ENCODE data around the gene MYOM3. TPM values are rescaled to one million over a fixed set of nuclear protein-coding genes. Genes with fewer than 3 reads are reported as not detected.

MYOM3 gene
- total and polyA plus RNA-seq, 4 experiments from 2014 or later: not detected

DNA sequence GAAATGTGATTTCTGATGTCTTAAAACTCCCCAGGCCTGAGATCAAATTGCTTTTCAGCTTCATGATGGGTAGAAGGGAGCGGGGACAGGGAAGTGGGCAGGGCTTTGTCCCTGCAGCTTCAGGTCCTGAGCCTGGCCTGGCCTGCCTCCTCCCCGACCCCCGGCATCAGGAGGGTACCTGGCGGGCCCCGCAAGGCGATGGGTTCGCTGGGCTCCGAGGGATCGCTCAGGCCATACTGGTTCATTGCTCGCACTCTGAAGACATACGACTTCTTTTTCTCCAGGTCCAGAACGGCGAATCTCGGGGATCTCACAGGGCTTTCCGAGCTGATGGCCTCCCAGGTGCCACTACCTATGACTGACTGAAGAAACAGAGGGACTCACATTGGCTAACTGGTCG lies 25.5 kb downstream of the MYOM3 start:
- POLR2A ChIA-PET (ENCODE audit: partially characterized antibody): no interaction called here
- H3K27me3 Mint-ChIP-seq: peaks cover 4 to 7% of the 10 kb centered on the region in 2 donors
- Histone ChIP-seq H3K27me3 (ENCODE audit: insufficient read depth, low read length) (no peaks in the 10 kb centered on the region), H3K4me1 (ENCODE audit: insufficient read depth, low read length) (no peaks in the 10 kb centered on the region), H3K4me3 (ENCODE audit: low read length in 2 of 2) (no peak overlapping the region), H3K9me3 (ENCODE audit: control insufficient read depth in 1 of 2, low read length in 2 of 2) (no peaks in the 10 kb centered on the region), H3K36me3 (ENCODE audit: insufficient read depth, low read length) (no peaks in the 10 kb centered on the region), H3K27ac (ENCODE audit: low read depth, low read length) (no peak overlapping the region)
- H3K27ac Mint-ChIP-seq: no peak overlapping the region
- intact Hi-C loops (cut with micrococcal nuclease): no loop called here
- CTCF ChIA-PET (ENCODE audit: partially characterized antibody): interaction anchor here (0.6 kb wide), 1 partner anchor 603 kb away, joined by 3 read pairs; no protein-coding TSS in a partner anchor
- no peak overlapping the region for H3K4me3 Mint-ChIP-seq
- H3K9me3 Mint-ChIP-seq: peaks cover 0 to 3% (median 0%) of the 10 kb centered on the region in 8 donors
- no peak for DNase-seq
- H3K36me3 Mint-ChIP-seq: no peaks in the 10 kb centered on the region
- H3K4me1 Mint-ChIP-seq: no peaks in the 10 kb centered on the region

DNA sequence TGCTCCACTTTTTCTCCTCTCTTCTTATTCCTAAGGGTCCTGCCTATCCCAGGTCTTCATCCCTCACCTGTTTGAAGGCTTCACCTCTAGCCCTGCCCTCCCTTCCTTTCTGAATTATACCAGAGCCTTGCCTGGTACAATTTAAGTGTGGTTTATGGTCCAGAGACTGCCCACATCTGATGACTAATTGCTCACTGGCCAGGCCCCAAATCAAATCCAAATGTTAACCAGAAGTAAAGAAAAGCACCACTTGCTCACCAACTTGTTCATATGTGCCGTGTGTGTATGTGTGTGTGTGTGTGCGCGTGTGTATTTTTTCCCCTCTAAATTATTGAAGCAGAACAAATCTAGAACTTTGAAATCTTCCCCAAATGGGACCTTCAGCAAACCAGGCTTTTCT lies 26.4 kb downstream of the MYOM3 start:
- Mint-ChIP-seq H3K4me3 (no peak overlapping the region), H3K36me3 (no peaks in the 10 kb centered on the region), H3K27me3 (peaks cover 4 to 7% of the 10 kb centered on the region in 2 donors), H3K27ac (no peak overlapping the region), H3K9me3 (peaks cover 0 to 3% (median 0%) of the 10 kb centered on the region in 8 donors), H3K4me1 (no peaks in the 10 kb centered on the region)
- H3K27ac ChIP-seq (ENCODE audit: low read depth, low read length): no peak overlapping the region
- no peaks in the 10 kb centered on the region for H3K27me3 ChIP-seq (ENCODE audit: insufficient read depth, low read length)
- POLR2A ChIA-PET (ENCODE audit: partially characterized antibody): no interaction called here
- H3K9me3 ChIP-seq (ENCODE audit: control insufficient read depth in 1 of 2, low read length in 2 of 2): no peaks in the 10 kb centered on the region
- no peaks in the 10 kb centered on the region for H3K36me3 ChIP-seq (ENCODE audit: insufficient read depth, low read length)
- no peak for DNase-seq
- H3K4me3 ChIP-seq (ENCODE audit: low read length in 2 of 2): no peak overlapping the region
- intact Hi-C loops (cut with micrococcal nuclease): no loop called here
- no peaks in the 10 kb centered on the region for H3K4me1 ChIP-seq (ENCODE audit: insufficient read depth, low read length)
- CTCF ChIA-PET (ENCODE audit: partially characterized antibody): no interaction called here

DNA sequence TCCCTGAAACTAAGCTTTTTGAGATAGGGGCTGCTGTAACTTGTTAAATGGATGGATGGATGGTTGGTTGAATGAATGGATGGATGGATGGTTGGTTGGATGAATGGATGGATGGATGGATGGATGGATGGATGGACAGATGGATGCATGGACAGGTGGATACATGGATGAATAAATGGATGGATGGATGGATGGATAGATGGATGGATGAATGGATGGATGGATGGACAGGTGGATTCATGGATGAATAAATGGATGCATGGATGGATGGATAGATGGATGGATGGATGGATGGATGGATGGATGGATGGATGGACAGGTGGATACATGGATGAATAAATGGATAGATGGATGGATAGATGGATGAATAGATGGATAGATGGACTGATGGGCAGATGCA lies 26.9 kb downstream of the MYOM3 start:
- intact Hi-C loops (cut with micrococcal nuclease): no loop called here
- no peak overlapping the region for H3K4me3 Mint-ChIP-seq
- no peaks in the 10 kb centered on the region for H3K4me1 Mint-ChIP-seq
- H3K9me3 Mint-ChIP-seq: peaks cover 0 to 3% (median 0%) of the 10 kb centered on the region in 8 donors
- CTCF ChIA-PET (ENCODE audit: partially characterized antibody): no interaction called here
- H3K27ac Mint-ChIP-seq: no peak overlapping the region
- Histone ChIP-seq H3K27ac (ENCODE audit: low read depth, low read length) (no peak overlapping the region), H3K9me3 (ENCODE audit: control insufficient read depth in 1 of 2, low read length in 2 of 2) (no peaks in the 10 kb centered on the region), H3K36me3 (ENCODE audit: insufficient read depth, low read length) (no peaks in the 10 kb centered on the region), H3K4me3 (ENCODE audit: low read length in 2 of 2) (no peak overlapping the region), H3K4me1 (ENCODE audit: insufficient read depth, low read length) (no peaks in the 10 kb centered on the region), H3K27me3 (ENCODE audit: insufficient read depth, low read length) (no peaks in the 10 kb centered on the region)
- H3K36me3 Mint-ChIP-seq: no peaks in the 10 kb centered on the region
- POLR2A ChIA-PET (ENCODE audit: partially characterized antibody): no interaction called here
- H3K27me3 Mint-ChIP-seq: peaks cover 4 to 10% of the 10 kb centered on the region in 2 donors
- no peak for DNase-seq

DNA sequence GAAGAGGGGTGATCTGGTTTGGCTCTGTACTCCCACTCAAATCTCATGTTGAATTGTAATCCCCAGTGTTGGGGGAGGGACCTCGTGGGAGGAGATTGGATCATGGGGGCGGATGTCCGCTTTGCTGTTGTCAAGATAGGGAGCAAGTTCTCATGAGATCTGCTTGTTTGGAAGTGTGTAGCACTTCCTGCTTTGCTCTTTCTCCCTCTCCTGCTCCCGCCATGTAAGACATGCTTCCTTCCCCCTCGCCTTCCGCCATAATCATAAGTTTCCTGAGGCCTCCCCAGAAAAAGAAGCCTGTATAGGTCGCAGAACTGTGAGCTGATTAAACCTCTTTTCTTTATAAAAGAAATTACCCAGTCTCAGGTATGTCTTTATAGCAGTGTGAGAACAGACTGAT lies 27.9 kb downstream of the MYOM3 start:
- Histone ChIP-seq H3K27ac (ENCODE audit: low read depth, low read length) (no peak overlapping the region), H3K9me3 (ENCODE audit: control insufficient read depth in 1 of 2, low read length in 2 of 2) (no peaks in the 10 kb centered on the region), H3K27me3 (ENCODE audit: insufficient read depth, low read length) (no peaks in the 10 kb centered on the region), H3K36me3 (ENCODE audit: insufficient read depth, low read length) (no peaks in the 10 kb centered on the region), H3K4me1 (ENCODE audit: insufficient read depth, low read length) (no peaks in the 10 kb centered on the region), H3K4me3 (ENCODE audit: low read length in 2 of 2) (no peak overlapping the region)
- Mint-ChIP-seq H3K27ac (no peak overlapping the region), H3K4me3 (no peak overlapping the region), H3K4me1 (no peaks in the 10 kb centered on the region), H3K9me3 (peaks cover 0 to 3% (median 0%) of the 10 kb centered on the region in 8 donors), H3K27me3 (peaks cover 4 to 10% of the 10 kb centered on the region in 2 donors), H3K36me3 (no peaks in the 10 kb centered on the region)
- no peak for DNase-seq
- CTCF ChIA-PET (ENCODE audit: partially characterized antibody): no interaction called here
- POLR2A ChIA-PET (ENCODE audit: partially characterized antibody): no interaction called here
- intact Hi-C loops (cut with micrococcal nuclease): no loop called here

DNA sequence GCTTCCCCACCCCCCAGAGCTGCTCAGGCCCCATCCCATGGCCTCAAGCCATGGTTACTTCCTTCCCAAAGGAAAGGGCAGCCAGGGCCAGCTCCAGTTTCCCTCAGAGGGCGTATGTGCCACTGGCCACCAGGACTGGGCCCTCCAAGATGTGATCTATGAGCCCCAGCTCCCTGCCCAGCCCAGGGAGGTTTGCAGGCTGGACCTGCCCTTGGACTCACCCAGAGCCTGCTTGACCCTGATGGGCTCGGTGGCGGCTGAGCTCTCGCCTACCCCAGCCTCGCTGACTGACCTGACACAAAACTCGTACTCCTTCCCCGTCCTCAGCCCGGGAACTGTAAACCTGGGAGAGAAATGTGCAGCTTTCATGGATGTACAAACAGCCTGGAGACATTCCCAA lies 29.6 kb downstream of the MYOM3 start:
- Histone ChIP-seq H3K27ac (ENCODE audit: low read depth, low read length) (no peak overlapping the region), H3K36me3 (ENCODE audit: insufficient read depth, low read length) (no peaks in the 10 kb centered on the region), H3K4me3 (ENCODE audit: low read length in 2 of 2) (no peak overlapping the region), H3K4me1 (ENCODE audit: insufficient read depth, low read length) (no peaks in the 10 kb centered on the region), H3K9me3 (ENCODE audit: control insufficient read depth in 1 of 2, low read length in 2 of 2) (no peaks in the 10 kb centered on the region), H3K27me3 (ENCODE audit: insufficient read depth, low read length) (no peaks in the 10 kb centered on the region)
- no peak overlapping the region for H3K4me3 Mint-ChIP-seq
- CTCF ChIA-PET (ENCODE audit: partially characterized antibody): interaction anchor here (2.5 kb wide), 1 partner anchor 11 kb away, joined by 10 read pairs; no protein-coding TSS in a partner anchor
- H3K36me3 Mint-ChIP-seq: no peaks in the 10 kb centered on the region
- no peaks in the 10 kb centered on the region for H3K4me1 Mint-ChIP-seq
- POLR2A ChIA-PET (ENCODE audit: partially characterized antibody): no interaction called here
- peaks cover 0 to 3% (median 0%) of the 10 kb centered on the region in 8 donors for H3K9me3 Mint-ChIP-seq
- intact Hi-C loops (cut with micrococcal nuclease): no loop called here
- no peak overlapping the region for H3K27ac Mint-ChIP-seq
- peaks cover 2 to 10% of the 10 kb centered on the region in 2 donors for H3K27me3 Mint-ChIP-seq
- DNase-seq: no peak

DNA sequence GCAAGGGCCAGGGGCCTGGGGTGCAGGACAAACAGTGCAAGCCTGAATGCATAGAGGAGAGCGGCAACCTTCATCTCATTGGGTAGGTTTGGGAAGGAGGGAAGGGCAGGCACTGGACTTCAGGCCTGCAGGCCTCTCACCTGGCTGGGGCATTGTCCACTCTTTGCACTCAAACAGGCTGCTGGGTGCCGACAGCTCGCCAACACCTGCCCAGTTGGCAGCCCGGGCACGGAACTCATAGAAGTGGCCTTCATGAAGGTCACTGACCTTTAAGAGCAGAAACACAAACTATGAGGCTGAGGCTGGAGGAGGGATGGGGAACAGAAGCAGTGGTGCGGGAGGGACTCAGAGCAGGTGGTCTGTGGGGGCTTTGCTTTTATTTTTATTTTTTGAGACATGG lies 30.7 kb downstream of the MYOM3 start:
- Histone ChIP-seq H3K9me3 (ENCODE audit: control insufficient read depth in 1 of 2, low read length in 2 of 2) (no peaks in the 10 kb centered on the region), H3K27ac (ENCODE audit: low read depth, low read length) (no peak overlapping the region), H3K36me3 (ENCODE audit: insufficient read depth, low read length) (no peaks in the 10 kb centered on the region), H3K27me3 (ENCODE audit: insufficient read depth, low read length) (no peaks in the 10 kb centered on the region), H3K4me1 (ENCODE audit: insufficient read depth, low read length) (no peaks in the 10 kb centered on the region), H3K4me3 (ENCODE audit: low read length in 2 of 2) (no peak overlapping the region)
- no peak overlapping the region for H3K4me3 Mint-ChIP-seq
- POLR2A ChIA-PET (ENCODE audit: partially characterized antibody): no interaction called here
- peaks cover 0 to 3% (median 0%) of the 10 kb centered on the region in 8 donors for H3K9me3 Mint-ChIP-seq
- peaks cover 0 to 7% of the 10 kb centered on the region in 2 donors for H3K27me3 Mint-ChIP-seq
- DNase-seq: no peak
- CTCF ChIA-PET (ENCODE audit: partially characterized antibody): interaction anchor here (2.5 kb wide), 1 partner anchor 9 kb away, joined by 10 read pairs; no protein-coding TSS in a partner anchor
- H3K4me1 Mint-ChIP-seq: no peaks in the 10 kb centered on the region
- H3K27ac Mint-ChIP-seq: no peak overlapping the region
- intact Hi-C loops (cut with micrococcal nuclease): no loop called here
- H3K36me3 Mint-ChIP-seq: no peaks in the 10 kb centered on the region

DNA sequence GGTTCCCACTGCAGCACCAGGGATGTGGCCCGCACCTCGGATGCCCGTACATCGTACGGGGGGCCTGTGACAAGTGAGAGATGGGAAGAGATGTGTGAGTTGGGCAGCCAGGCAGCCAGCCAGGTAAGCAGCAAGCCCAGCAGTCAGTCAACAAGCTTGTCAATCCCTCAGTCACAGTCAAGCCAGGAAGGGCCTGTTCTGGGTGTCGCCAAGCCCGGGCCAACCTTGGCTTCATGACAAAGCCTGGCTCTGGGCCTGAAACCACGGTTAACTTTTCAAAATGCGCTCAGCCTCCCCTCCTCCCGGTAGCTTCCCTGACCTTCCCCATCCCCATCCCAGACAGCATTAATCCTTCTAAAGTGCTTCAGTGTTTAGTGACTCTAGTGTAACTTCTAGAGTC lies 31.8 kb downstream of the MYOM3 start:
- H3K27ac Mint-ChIP-seq: no peak overlapping the region
- intact Hi-C loops (cut with micrococcal nuclease): no loop called here
- peaks cover 0 to 7% of the 10 kb centered on the region in 2 donors for H3K27me3 Mint-ChIP-seq
- CTCF ChIA-PET (ENCODE audit: partially characterized antibody): no interaction called here
- H3K27me3 ChIP-seq (ENCODE audit: insufficient read depth, low read length): no peaks in the 10 kb centered on the region
- H3K9me3 Mint-ChIP-seq: no peaks in the 10 kb centered on the region
- no peaks in the 10 kb centered on the region for H3K4me1 ChIP-seq (ENCODE audit: insufficient read depth, low read length)
- H3K4me1 Mint-ChIP-seq: no peaks in the 10 kb centered on the region
- no peaks in the 10 kb centered on the region for H3K36me3 ChIP-seq (ENCODE audit: insufficient read depth, low read length)
- no peaks in the 10 kb centered on the region for H3K36me3 Mint-ChIP-seq
- H3K27ac ChIP-seq (ENCODE audit: low read depth, low read length): no peak overlapping the region
- POLR2A ChIA-PET (ENCODE audit: partially characterized antibody): no interaction called here
- H3K4me3 ChIP-seq (ENCODE audit: low read length in 2 of 2): no peak overlapping the region
- no peak overlapping the region for H3K4me3 Mint-ChIP-seq
- H3K9me3 ChIP-seq (ENCODE audit: control insufficient read depth in 1 of 2, low read length in 2 of 2): no peaks in the 10 kb centered on the region
- no peak for DNase-seq

Measured in CD4-positive, alpha-beta memory T cell (primary cell).